Activated T-cell treated with anti-CD3 and anti-CD28 coated beads for 1 hour (primary cell): ENCODE results near the gene MAVS.
"Not testable (repeated sequence)": the region's sequence is repeated elsewhere in the genome, so short reads cannot be mapped to it uniquely, and the experiment has no call there.

Experiments
- DNase-seq: peaks from one replicate; pipeline ENCODE4 v3.0.0-alpha.2; 2020; ENCODE audit warnings: low read depth

The MAVS gene

DNA sequence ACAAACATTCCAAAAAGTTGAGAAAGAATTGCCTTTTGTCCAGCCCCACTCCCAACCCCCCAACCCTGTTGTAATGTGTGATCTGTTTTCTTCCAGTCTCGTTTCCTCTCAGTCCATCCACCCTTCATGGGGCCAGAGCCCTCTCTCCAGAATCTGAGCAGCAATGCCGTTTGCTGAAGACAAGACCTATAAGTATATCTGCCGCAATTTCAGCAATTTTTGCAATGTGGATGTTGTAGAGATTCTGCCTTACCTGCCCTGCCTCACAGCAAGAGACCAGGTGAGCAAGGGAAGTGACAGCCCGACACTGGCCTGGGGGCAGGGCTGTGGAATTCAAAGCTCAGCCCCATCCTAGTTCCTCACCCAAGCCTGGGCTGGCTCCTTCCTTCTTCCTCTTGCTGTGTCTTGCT lies 7.8 kb downstream of the MAVS start:
- DNase-seq = no peak

DNA sequence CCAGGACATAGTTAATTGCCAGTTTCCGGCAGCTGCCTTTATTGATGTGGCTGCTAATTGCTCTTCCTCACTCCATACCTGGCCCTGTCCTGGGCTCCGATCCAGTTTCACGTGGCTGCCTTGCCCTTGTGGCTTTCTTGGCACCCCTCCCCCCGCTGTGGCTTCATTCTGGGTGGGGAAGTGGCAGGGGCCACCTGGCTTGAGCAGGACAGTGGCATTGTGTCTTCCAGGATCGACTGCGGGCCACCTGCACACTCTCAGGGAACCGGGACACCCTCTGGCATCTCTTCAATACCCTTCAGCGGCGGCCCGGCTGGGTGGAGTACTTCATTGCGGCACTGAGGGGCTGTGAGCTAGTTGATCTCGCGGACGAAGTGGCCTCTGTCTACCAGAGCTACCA lies 10.8 kb downstream of the MAVS start:
- DNase-seq = no peak

DNA sequence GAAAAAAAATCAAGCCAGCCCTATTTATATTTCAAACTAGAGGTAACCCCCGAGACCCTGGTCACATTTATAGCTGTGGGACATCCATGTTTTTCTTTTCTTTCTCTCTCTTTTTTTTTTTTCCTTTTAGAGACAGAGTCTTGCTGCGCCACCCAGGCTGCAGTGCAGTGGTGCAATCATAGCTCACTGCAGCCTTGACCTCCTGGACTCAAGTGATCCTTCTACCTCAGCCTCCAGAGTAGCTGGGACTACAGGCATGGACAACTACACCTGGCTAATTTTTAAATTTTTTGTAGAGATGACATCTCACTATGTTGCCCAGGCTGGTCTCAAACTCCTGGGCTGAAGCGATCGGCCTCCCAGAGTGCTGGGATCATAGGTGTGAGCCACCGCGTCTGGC lies 12.1 kb downstream of the MAVS start:
- DNase-seq = no peak

DNA sequence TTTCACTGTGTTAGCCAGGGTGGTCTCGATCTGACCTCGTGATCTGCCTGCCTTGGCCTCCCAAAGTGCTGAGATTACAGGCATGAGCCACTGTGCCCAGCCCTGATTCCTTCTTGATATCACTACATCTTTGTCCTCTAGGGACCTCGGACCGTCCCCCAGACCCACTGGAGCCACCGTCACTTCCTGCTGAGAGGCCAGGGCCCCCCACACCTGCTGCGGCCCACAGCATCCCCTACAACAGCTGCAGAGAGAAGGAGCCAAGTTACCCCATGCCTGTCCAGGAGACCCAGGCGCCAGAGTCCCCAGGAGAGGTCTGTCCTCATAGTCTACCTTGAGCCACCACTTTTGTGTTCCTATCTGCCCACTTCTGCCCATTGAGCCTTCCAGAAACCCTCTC lies 14.6 kb downstream of the MAVS start:
- DNase-seq = no peak

DNA sequence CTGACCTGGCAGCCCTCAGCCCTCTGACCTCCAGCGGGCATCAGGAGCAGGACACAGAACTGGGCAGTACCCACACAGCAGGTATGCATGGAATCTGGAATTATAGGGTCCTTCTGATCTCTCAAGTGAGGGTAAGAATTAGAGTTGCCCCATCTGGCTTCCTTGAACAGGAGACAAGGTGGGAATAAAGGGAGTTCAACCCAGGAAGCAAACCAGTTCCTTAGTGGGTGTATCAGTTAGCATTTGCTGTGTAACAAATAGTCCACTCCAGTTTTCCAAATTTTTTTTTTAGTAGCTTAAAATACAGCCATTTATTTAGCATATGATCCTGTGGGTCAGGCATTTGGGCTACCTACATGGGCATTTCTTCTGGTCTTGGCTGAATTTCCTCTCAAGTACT lies 15.7 kb downstream of the MAVS start:
- no peak for DNase-seq

DNA sequence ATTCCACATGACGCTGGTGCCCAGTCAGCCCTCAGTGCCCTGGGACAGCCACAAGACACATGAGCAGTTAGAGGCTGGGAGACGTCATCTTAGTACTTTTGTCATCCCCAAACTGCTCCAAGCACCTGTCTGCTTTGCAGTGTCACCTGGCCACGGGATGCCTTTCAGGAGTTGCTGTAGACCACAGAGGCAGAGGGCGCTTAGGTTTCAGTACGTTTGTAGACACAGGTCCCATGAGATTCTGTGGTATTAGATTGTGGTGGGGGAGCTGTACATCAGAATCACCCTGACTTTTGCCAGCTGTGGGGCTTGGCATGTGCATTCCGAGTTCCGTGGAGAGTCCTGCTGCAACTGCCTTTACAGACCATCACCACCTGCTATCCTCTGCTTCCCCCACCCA lies 16.7 kb downstream of the MAVS start:
- no peak for DNase-seq

DNA sequence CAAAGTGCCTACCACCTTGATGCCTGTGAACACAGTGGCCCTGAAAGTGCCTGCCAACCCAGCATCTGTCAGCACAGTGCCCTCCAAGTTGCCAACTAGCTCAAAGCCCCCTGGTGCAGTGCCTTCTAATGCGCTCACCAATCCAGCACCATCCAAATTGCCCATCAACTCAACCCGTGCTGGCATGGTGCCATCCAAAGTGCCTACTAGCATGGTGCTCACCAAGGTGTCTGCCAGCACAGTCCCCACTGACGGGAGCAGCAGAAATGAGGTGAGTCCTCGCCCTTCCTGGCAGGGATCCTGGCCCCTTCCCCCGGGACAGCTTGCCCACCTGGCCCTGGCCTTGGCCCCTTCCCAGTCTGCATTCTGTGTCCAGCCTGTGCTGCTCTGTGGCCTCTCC lies 17.9 kb downstream of the MAVS start:
- no peak for DNase-seq

DNA sequence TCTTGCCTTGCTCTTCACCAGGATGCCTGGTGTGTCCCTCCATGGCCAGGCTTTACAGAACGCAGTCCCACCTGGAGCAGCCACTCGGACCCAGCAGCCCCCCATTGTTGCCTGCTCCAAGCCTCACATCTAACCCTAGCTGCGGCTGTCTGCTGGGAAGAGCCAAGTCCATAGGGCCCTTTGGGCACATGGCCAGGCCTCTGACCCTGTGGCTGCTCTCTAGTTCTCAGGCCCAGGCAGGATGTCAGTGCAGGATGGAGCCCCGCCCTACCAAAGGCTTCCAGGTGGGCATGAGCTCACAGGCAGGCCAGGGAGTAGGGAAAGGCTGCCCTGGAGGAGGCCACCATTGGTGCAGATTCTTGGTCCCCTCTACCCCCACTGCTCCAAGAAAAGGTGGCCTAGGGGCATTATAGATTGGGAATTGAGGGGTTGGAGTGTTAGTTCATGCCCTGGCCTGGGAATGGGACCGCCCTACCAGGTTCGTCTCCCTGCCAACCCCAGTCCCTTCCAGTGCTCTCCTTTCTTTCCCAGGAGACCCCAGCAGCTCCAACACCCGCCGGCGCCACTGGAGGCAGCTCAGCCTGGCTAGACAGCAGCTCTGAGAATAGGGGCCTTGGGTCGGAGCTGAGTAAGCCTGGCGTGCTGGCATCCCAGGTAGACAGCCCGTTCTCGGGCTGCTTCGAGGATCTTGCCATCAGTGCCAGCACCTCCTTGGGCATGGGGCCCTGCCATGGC lies 18.7 kb downstream of the MAVS start:
- no peak for DNase-seq

DNA sequence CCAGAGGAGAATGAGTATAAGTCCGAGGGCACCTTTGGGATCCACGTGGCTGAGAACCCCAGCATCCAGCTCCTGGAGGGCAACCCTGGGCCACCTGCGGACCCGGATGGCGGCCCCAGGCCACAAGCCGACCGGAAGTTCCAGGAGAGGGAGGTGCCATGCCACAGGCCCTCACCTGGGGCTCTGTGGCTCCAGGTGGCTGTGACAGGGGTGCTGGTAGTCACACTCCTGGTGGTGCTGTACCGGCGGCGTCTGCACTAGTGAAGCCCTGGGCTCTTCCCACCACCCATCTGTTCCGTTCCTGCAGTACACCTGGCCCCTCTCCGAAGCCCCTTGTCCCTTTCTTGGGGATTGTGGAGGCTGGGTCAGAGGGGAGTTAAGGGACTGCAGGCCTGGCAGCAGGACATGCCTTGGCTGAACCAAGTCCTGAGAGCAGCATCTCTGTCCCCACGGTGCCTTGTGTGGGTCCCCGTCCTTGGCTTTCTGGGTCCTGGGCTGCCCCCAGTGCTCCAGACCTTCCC lies 19.3 kb downstream of the MAVS start:
- DNase-seq = no peak

DNA sequence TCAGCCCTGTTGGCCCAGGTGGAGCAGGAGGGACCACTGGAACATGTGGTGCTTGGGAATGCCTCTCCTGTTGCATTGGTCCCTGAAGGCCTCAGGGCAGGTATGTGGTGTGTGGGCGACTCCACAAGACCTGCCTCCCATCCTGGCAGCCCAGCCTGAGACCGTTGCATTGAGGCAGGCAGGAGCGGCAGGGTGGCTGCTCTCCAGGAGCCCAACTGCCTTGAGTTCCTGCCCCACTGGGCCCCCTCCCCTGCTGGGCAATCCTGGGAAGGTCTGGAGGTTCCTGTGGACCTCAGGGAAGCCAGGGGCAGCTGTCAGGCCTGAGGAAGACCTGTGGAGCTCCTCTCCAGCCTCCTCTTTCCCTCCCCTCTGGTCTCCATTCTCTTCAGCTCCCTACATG lies 19.8 kb downstream of the MAVS start:
- DNase-seq = no peak

DNA sequence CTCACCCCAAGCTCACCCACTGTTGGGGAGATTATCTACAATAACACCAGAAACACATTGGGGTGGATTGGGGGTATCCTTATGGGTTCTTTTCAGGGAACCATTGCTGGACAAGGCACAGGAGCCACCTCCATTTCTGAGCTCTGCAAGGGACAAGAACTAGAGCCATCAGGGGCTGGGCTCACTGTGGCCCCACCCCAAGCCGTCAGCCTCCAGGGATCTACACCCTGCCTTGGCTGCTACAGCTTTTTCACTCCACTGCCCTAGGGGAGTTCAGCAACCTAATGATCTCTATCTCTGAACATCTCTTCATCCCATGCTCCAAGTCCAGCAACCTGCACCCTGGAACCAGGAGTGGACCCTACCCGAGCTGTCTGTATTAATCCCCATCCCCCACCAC lies 21.2 kb downstream of the MAVS start:
- no peak for DNase-seq

DNA sequence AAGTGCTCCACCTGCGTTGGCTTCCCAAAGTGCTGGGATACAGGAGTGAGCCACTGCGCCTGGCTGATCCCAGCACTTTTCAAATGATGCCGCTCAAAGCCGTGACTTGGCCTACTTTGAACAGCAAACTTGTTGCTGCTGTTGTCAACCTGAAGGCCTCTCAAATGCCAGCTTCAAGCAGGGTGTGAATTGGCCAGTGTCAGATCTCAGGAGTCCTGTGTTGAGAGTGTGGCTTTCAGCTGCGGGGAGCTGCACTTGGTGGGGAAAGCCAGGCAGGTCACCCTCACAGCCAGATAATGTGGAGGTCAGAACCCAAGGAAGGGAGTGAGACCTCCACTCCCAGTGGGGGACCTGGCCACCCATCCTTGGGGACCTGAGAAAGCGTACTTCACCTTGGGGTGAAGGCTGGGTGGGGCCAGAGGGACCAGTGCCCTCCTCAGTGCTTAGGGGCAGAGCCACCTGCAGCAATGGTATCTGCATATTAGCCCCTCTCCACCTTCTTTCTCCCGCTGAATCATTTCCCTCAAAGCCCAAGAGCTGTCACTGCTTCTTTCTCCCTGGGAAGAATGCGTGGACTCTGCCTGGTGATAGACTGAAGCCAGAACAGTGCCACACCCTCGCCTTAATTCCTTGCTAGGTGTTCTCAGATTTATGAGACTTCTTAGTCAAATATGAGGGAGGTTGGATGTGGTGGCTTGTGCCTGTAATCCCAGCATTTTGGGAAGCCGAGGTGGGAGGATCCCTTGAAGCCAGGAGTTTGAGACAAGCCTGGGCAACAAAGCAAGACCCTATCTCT lies 23.4 kb downstream of the MAVS start:
- no peak for DNase-seq

DNA sequence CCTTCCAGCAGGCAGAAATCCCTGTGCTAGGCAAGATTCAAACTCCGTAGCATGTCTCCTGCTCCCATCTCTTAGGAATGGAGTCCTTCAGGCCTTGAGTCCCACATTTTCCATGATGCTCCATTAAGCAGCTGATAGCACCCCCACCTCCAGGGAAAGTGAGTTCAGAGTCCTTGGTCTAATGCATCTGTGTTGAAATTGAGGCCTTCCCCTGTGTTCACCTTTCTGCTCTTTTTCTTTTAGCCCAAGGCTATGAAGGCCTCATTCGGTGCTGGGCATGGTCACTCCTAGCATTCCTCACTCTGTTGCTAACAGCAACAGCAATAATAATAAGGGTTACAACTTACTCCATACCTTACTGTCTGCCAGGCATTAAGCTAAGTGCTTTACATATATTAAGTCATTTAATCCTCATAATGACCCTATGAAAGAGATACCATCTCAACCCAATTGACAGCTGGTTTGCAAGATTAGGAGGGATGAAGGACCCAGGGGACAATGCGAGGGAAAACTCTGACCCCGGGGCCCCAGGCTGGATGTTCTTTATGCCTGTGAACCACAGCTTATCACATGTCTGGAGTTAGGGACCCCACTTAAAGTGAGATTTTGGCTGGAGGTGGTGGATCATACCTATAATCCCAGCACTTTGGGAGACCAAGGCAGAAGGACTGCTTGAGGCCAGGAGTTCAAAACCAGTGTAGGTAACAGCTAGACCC lies 25.1 kb downstream of the MAVS start:
- DNase-seq = no peak

DNA sequence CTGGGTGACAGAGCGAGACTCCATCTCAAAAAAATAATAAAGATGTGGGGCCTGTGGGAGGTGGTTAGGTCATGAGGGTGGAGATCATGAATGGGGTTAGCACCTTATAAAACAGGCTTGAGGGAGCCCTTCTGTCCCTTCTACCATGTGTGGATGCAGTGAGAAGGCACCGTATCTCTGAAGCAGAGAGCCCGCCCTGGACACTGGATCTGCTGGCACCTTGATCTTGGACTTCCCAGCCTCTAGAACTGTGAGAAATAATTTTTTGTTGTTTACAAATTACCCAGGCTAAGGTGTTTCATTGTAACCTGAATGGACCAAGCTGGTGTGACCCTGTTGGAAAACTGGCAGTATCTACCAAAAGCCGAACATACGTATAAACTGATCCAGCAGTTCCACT lies 26.9 kb downstream of the MAVS start:
- no peak for DNase-seq

DNA sequence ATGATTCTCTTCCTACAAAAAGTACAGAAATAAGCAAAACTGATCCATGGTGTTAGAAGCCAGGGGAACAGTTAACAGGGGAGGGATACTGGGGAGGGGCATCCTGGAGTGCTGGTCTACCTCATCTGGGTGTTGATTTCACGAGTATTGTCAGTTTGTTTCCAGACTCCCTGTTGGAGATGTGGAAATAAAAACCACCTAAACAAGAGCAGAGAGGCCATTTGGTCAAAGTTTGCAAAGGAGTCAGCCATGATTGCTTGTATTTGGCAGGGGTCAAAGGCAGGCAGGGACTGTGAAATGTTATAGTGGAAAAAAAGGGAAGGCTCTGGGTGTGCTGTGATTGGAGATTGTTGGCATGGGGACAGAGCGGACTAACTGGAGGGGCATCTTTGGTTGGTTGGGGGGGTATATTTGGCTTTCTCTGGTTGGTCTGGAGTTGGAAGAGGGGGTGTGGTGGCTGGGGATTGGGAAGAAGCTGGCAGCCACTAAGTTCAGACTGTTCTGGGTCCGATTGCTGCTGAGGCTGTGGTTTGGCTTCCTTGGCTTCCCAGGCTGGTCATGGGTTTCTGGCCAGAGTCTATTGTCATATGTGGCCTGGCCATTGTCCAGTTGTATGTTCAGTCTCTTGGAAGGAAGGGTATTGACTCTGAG lies 27.7 kb downstream of the MAVS start:
- no peak for DNase-seq

DNA sequence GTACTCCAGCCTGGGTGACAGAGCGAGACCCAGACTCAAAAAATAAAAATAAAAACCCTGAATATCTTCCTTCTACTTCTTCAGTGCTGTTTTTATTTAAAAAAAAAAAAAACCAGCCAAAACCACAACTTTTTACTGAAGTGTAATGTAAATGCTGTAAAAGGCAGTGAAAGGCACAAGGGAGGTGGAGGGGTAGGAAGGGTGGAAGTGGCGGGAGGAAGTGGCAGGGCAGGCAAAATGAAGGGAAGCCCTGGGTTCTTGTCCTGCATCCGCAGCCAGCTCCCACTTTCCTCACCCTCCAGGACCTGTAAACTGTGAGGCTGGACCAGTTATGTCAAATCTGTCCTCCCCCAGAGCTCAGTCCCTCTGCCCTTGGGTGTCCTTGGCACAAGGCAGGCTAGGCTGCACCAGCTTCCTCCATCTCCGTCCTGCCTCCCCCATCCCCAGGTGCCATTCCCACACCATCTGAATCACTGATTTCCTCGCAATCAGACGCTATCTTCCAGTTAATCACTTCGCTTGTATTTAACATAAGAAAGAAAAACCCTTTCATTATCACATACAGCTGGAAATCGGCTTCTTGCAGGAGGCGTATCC lies 28.8 kb downstream of the MAVS start:
- no peak for DNase-seq

DNA sequence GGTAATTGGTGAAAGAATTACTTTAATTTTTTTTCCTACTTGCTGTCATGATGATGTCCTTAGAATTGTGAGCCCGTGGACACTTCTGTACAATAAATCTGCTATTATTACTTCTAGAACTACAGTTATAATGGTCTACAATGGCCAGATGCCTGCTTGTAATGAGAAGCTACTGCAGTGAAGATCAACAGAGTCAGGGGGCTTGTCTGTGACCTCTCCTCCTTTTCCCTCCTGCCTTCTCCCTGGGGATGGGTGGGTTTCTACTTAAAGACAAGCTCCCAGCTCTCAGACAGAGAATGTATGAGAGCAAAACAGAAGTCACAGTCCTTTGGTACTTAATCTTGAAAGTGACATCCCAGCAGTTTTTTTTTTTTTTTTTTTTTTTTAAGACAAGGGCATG lies 29.4 kb downstream of the MAVS start:
- no peak for DNase-seq

DNA sequence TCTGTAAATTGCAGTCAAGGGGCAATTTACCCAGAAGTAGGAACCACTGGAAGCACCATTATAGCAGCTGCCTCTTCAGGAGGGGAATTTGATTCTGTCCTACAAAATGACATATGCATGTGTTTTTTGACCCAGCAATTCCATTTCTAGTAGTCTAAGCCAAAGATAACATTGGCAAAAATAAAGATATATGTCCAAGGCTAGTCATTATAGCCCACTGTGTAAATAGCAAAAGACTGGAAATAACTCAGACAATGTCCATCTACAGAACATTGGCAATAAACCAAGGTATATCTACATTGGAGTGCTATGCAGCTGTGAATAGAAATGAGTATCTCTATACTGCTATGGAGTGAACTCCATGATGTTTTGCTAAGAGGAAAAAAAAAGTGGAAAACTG lies 30.0 kb downstream of the MAVS start:
- DNase-seq = no peak

DNA sequence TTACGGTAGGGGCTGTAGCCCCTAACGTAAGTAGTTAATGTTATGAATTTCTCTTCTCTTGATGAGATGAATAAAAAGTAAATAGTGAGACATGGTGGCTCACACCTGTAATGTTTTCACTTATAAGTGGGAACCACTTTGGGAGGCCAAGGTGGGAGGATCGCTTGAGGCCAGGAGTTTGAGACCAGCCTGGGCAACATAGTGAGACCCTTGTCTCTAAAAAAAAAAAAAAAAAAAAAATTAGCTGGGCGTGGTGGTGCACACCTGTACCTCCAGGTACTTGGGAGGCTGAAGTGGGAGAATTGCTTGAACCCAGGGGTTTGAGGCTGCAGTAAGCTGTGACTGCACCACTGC lies 32.3 kb downstream of the MAVS start:
- DNase-seq = not testable (repeated sequence)

DNA sequence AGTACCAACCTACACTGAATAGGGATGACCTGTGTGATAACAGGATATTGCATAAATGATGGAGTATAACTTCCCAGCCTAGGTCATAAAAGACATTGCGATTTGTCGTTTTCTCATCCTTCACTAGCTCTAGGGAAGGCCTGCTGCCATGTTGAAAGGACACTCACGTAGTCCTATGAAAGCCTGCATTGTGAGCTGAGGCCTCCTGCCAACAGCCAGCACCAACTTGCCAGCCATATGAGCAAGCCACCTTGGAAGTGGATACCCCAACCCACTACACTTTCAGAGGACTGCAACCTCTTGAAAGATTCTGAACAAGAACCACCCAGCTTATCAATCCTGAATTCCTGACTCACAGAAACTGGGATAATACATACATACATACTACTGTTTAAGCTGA lies 39.1 kb downstream of the MAVS start:
- no peak for DNase-seq

DNA sequence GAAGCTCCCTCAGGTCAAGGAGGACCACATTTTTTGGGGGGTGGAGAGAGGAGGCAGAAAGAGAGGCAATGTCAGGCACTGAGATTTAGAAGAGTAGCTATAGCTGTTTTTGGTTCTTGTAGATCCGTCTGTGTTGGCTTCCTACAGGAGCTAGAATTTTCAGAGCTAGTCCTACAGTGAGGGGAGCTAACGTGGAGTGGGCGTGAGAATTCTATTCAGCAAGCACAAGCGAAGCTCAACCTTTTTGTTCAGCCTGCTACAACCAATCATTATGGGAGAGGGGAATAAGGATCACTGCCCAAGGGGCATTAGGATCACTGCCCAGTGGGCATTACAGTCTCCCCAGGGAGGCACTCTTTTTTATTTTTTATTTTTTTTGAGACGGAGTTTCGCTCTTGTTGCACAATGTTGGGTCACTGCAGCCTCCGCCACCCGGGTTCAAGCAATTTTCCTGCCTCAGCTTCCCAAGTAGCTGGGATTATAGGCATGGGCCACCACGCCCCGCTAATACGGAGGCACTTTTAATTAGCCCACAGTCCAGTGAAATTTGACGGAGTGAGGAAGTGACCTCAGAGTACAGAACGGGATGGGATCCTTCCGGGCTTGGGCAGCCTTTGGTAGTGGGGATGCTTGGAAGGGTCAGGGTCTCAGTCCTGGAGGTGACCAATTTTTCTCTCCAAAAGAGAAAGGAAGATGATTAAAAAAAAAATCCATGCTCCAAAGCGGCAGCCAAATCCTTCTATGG lies 41.4 kb downstream of the MAVS start:
- DNase-seq = no peak
